ENCODE measurements around the gene CCDC190.

DNA sequence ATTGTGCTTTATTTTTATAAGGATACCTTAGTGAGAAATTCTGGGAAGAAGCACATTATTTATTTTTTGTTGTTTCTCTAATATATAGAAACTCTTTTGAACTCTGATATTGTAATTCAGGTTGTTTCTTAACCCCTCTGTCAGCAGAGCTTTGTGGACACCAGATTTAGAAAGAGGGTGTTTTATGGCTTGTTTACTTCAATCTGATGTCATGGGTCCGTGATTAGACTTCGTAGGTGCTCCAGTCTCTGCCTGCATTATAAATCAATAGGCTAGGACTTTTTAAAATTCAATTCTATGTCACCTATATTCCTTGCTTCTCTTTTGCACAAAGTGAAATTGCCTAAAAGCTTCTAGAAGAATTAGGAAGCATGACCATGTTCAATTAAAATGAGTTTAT, 47.3 kb upstream of the CCDC190 start:
- no peak for TF ChIP-seq ZNF24 (IDR thresholded peaks at IDR 0.05)
- TF ChIP-seq, protein P1, sequence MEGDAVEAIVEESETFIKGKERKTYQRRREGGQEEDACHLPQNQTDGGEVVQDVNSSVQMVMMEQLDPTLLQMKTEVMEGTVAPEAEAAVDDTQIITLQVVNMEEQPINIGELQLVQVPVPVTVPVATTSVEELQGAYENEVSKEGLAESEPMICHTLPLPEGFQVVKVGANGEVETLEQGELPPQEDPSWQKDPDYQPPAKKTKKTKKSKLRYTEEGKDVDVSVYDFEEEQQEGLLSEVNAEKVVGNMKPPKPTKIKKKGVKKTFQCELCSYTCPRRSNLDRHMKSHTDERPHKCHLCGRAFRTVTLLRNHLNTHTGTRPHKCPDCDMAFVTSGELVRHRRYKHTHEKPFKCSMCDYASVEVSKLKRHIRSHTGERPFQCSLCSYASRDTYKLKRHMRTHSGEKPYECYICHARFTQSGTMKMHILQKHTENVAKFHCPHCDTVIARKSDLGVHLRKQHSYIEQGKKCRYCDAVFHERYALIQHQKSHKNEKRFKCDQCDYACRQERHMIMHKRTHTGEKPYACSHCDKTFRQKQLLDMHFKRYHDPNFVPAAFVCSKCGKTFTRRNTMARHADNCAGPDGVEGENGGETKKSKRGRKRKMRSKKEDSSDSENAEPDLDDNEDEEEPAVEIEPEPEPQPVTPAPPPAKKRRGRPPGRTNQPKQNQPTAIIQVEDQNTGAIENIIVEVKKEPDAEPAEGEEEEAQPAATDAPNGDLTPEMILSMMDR (CRISPR knock-in tag; IDR thresholded peaks at IDR 0.05) = no peak
- no peak for TF ChIP-seq ZNF431 (CRISPR knock-in tag; IDR thresholded peaks at IDR 0.05; ENCODE audit: borderline replicate concordance, low read depth)
- no peak for TF ChIP-seq JUNB (CRISPR knock-in tag; IDR thresholded peaks at IDR 0.05; ENCODE audit: borderline replicate concordance)
